SU-DHL-6 (cell line): Measurements from ENCODE around the gene TNIK.

ENCODE experiments used
- CTCF ChIP-seq: fragments of 200-600 bp; sonication (generic); IDR thresholded peaks from one replicate; pipeline ENCODE4 v1.5.1; 2017; ENCODE audit warnings: antibody characterized with exemption, mild to moderate bottlenecking, low read length, moderate library complexity; ENCODE audit not compliant: insufficient read depth, poor library complexity, severe bottlenecking
- EZH2phosphoT487 ChIP-seq: fragments of 200-600 bp; sonication (generic), shearing (Covaris generic); conservative IDR thresholded peaks from 2 replicates; pipeline ENCODE4 v1.6.1; 2018; ENCODE audit warnings: mild to moderate bottlenecking, antibody characterized with exemption, low read length, moderate library complexity, mixed read lengths

- TF ChIP-seq CTCF, result no peak
- TF ChIP-seq EZH2phosphoT487, result no peak
These were observed 247.0 kb downstream of the TNIK start for GRCh38 chr3:171213178-171213577.
